Hepatocyte (in vitro differentiated cells): ENCODE data around the gene VRK1.

Source experiments
- CTCF ChIP-seq: fragments of 200-600 bp; sonication (generic); IDR thresholded peaks from 2 replicates; pipeline ENCODE4 v1.5.1; 2016; ENCODE audit warnings: antibody characterized with exemption, mild to moderate bottlenecking; ENCODE audit not compliant: poor library complexity
- EZH2 ChIP-seq: fragments of 200-600 bp; sonication (generic); IDR thresholded peaks from 2 replicates; pipeline ENCODE4 v1.6.1; 2016; ENCODE audit warnings: antibody characterized with exemption, mild to moderate bottlenecking, borderline replicate concordance

GRCh38 chr14:96925422-96925821 is 128.2 kb downstream of the VRK1 start:
- no peak for TF ChIP-seq CTCF
- TF ChIP-seq EZH2, result no peak
